ENCODE measurements around the gene AMH. TPM values are rescaled to one million over a fixed set of nuclear protein-coding genes. Genes with fewer than 3 reads are reported as not detected.

Gene AMH
- total and polyA plus RNA-seq, 5 donors from 2014 or later = 3.5 TPM; not detected in 4

GRCh38 chr19:2288338-2288817 lies 39.3 kb downstream of the AMH start:
- no peaks in the 10 kb centered on the region for H3K27me3 ChIP-seq (ENCODE audit: control insufficient read depth, insufficient read depth, low read length)
- H3K9me3 ChIP-seq (ENCODE audit: control insufficient read depth in 2 of 2, low read length in 2 of 2) = no peaks in the 10 kb centered on the region
- H3K27me3 Mint-ChIP-seq = no peaks in the 10 kb centered on the region
- no peak overlapping the region for H3K4me3 ChIP-seq (ENCODE audit: low read depth, low read length)
- peaks cover 5% of the 10 kb centered on the region for H3K36me3 Mint-ChIP-seq
- peak overlapping the region; percentile 93 to 98 (median 97) for H3K27ac Mint-ChIP-seq
- H3K36me3 ChIP-seq (ENCODE audit: control insufficient read depth, insufficient read depth, low read length) = no peaks in the 10 kb centered on the region
- H3K9me3 Mint-ChIP-seq = peaks cover 0 to 1% (median 0%) of the 10 kb centered on the region in 7 donors
- no peak for DNase-seq
- H3K27ac ChIP-seq (ENCODE audit: insufficient read depth, low read length, poor library complexity, severe bottlenecking) = no peak overlapping the region
- peaks cover 30% of the 10 kb centered on the region for H3K4me1 ChIP-seq (ENCODE audit: control insufficient read depth, insufficient read depth, low read length, poor library complexity, severe bottlenecking)
- peaks cover 6 to 34% (median 19%) of the 10 kb centered on the region in 4 donors for H3K4me1 Mint-ChIP-seq
- H3K4me3 Mint-ChIP-seq = peak overlapping the region in 3 of 4 donors; percentile 83 to 94 (median 89)
- ATAC-seq (ENCODE audit: low read depth in 2 of 2) = no peak

GRCh38 chr19:2288818-2289713 lies 39.9 kb downstream of the AMH start:
- Histone ChIP-seq H3K9me3 (ENCODE audit: control insufficient read depth in 2 of 2, low read length in 2 of 2) (no peaks in the 10 kb centered on the region), H3K36me3 (ENCODE audit: control insufficient read depth, insufficient read depth, low read length) (no peaks in the 10 kb centered on the region), H3K27me3 (ENCODE audit: control insufficient read depth, insufficient read depth, low read length) (no peaks in the 10 kb centered on the region), H3K4me1 (ENCODE audit: control insufficient read depth, insufficient read depth, low read length, poor library complexity, severe bottlenecking) (peaks cover 30% of the 10 kb centered on the region), H3K27ac (ENCODE audit: insufficient read depth, low read length, poor library complexity, severe bottlenecking) (peak overlapping the region; percentile 63), H3K4me3 (ENCODE audit: low read depth, low read length) (peak overlapping the region; percentile 37)
- peaks cover 0 to 1% (median 0%) of the 10 kb centered on the region in 7 donors for H3K9me3 Mint-ChIP-seq
- no peak for DNase-seq
- H3K27me3 Mint-ChIP-seq = no peaks in the 10 kb centered on the region
- peak overlapping the region; percentile 89 to 99 (median 92) for H3K4me3 Mint-ChIP-seq
- H3K36me3 Mint-ChIP-seq = peaks cover 9% of the 10 kb centered on the region
- ATAC-seq (ENCODE audit: low read depth in 2 of 2) = peak; percentile 3 to 8
- H3K4me1 Mint-ChIP-seq = peaks cover 6 to 40% (median 21%) of the 10 kb centered on the region in 4 donors
- H3K27ac Mint-ChIP-seq = peak overlapping the region; percentile 93 to 98 (median 98)

- ATAC-seq (ENCODE audit: low read depth in 2 of 2) (peak; percentile 66 to 81), DNase-seq (peak; percentile 34 to 92 (median 69))
- Histone ChIP-seq H3K36me3 (ENCODE audit: control insufficient read depth, insufficient read depth, low read length) (no peaks in the 10 kb centered on the region), H3K27me3 (ENCODE audit: control insufficient read depth, insufficient read depth, low read length) (no peaks in the 10 kb centered on the region), H3K9me3 (ENCODE audit: control insufficient read depth in 2 of 2, low read length in 2 of 2) (no peaks in the 10 kb centered on the region), H3K27ac (ENCODE audit: insufficient read depth, low read length, poor library complexity, severe bottlenecking) (peak overlapping the region; percentile 63), H3K4me3 (ENCODE audit: low read depth, low read length) (peak overlapping the region; percentile 37), H3K4me1 (ENCODE audit: control insufficient read depth, insufficient read depth, low read length, poor library complexity, severe bottlenecking) (peaks cover 30% of the 10 kb centered on the region)
- Mint-ChIP-seq H3K9me3 (peaks cover 0 to 1% (median 0%) of the 10 kb centered on the region in 7 donors), H3K4me3 (peak overlapping the region; percentile 89 to 99 (median 92)), H3K27ac (peak overlapping the region; percentile 93 to 98 (median 98)), H3K4me1 (peaks cover 6 to 41% (median 21%) of the 10 kb centered on the region in 4 donors), H3K36me3 (peaks cover 9% of the 10 kb centered on the region), H3K27me3 (no peaks in the 10 kb centered on the region)
These were observed 40.8 kb downstream of the AMH start for GRCh38 chr19:2289714-2290435.

GRCh38 chr19:2290441-2291184 lies 41.5 kb downstream of the AMH start:
- peaks cover 30% of the 10 kb centered on the region for H3K4me1 ChIP-seq (ENCODE audit: control insufficient read depth, insufficient read depth, low read length, poor library complexity, severe bottlenecking)
- H3K27me3 Mint-ChIP-seq = no peaks in the 10 kb centered on the region
- peak; percentile 15 to 23 for ATAC-seq (ENCODE audit: low read depth in 2 of 2)
- DNase-seq = peak in 2 of 3 donors; percentile 36 to 61
- peaks cover 6 to 43% (median 26%) of the 10 kb centered on the region in 4 donors for H3K4me1 Mint-ChIP-seq
- H3K27ac ChIP-seq (ENCODE audit: insufficient read depth, low read length, poor library complexity, severe bottlenecking) = peak overlapping the region; percentile 63
- peaks cover 12% of the 10 kb centered on the region for H3K36me3 Mint-ChIP-seq
- no peaks in the 10 kb centered on the region for H3K27me3 ChIP-seq (ENCODE audit: control insufficient read depth, insufficient read depth, low read length)
- H3K4me3 ChIP-seq (ENCODE audit: low read depth, low read length) = peak overlapping the region; percentile 37
- H3K9me3 ChIP-seq (ENCODE audit: control insufficient read depth in 2 of 2, low read length in 2 of 2) = no peaks in the 10 kb centered on the region
- H3K4me3 Mint-ChIP-seq = peak overlapping the region; percentile 83 to 94 (median 87)
- H3K9me3 Mint-ChIP-seq = peaks cover 0 to 1% (median 0%) of the 10 kb centered on the region in 7 donors
- H3K27ac Mint-ChIP-seq = peak overlapping the region in 2 of 3 donors; percentile 43 to 55
- no peaks in the 10 kb centered on the region for H3K36me3 ChIP-seq (ENCODE audit: control insufficient read depth, insufficient read depth, low read length)

- H3K27me3 Mint-ChIP-seq = no peaks in the 10 kb centered on the region
- ATAC-seq (ENCODE audit: low read depth in 2 of 2) (no peak), DNase-seq (no peak)
- H3K4me3 Mint-ChIP-seq = peak overlapping the region in 3 of 4 donors; percentile 83 to 94 (median 88)
- Histone ChIP-seq H3K36me3 (ENCODE audit: control insufficient read depth, insufficient read depth, low read length) (no peaks in the 10 kb centered on the region), H3K4me3 (ENCODE audit: low read depth, low read length) (peak overlapping the region; percentile 37), H3K4me1 (ENCODE audit: control insufficient read depth, insufficient read depth, low read length, poor library complexity, severe bottlenecking) (peaks cover 30% of the 10 kb centered on the region), H3K27me3 (ENCODE audit: control insufficient read depth, insufficient read depth, low read length) (no peaks in the 10 kb centered on the region), H3K9me3 (ENCODE audit: control insufficient read depth in 2 of 2, low read length in 2 of 2) (no peaks in the 10 kb centered on the region), H3K27ac (ENCODE audit: insufficient read depth, low read length, poor library complexity, severe bottlenecking) (peak overlapping the region; percentile 23)
- peaks cover 6 to 43% (median 27%) of the 10 kb centered on the region in 4 donors for H3K4me1 Mint-ChIP-seq
- H3K36me3 Mint-ChIP-seq = peaks cover 12% of the 10 kb centered on the region
- peaks cover 0 to 1% (median 0%) of the 10 kb centered on the region in 7 donors for H3K9me3 Mint-ChIP-seq
- H3K27ac Mint-ChIP-seq = no peak overlapping the region
These were observed 42.1 kb downstream of the AMH start for GRCh38 chr19:2291185-2291751.

- Histone ChIP-seq H3K4me1 (ENCODE audit: control insufficient read depth, insufficient read depth, low read length, poor library complexity, severe bottlenecking) (peaks cover 17% of the 10 kb centered on the region), H3K9me3 (ENCODE audit: control insufficient read depth in 2 of 2, low read length in 2 of 2) (no peaks in the 10 kb centered on the region), H3K27ac (ENCODE audit: insufficient read depth, low read length, poor library complexity, severe bottlenecking) (no peak overlapping the region), H3K4me3 (ENCODE audit: low read depth, low read length) (no peak overlapping the region), H3K27me3 (ENCODE audit: control insufficient read depth, insufficient read depth, low read length) (no peaks in the 10 kb centered on the region), H3K36me3 (ENCODE audit: control insufficient read depth, insufficient read depth, low read length) (no peaks in the 10 kb centered on the region)
- no peaks in the 10 kb centered on the region for H3K27me3 Mint-ChIP-seq
- no peaks in the 10 kb centered on the region for H3K9me3 Mint-ChIP-seq
- H3K4me3 Mint-ChIP-seq = peak overlapping the region in 2 of 4 donors; percentile 47 to 54
- H3K27ac Mint-ChIP-seq = peak overlapping the region in 1 of 3 donors; percentile 48
- ATAC-seq (ENCODE audit: low read depth in 2 of 2) = no peak
- no peak for DNase-seq
- peaks cover 12% of the 10 kb centered on the region for H3K36me3 Mint-ChIP-seq
- H3K4me1 Mint-ChIP-seq = peaks cover 0 to 27% (median 12%) of the 10 kb centered on the region in 4 donors
These were observed 45.7 kb downstream of the AMH start for GRCh38 chr19:2294687-2295335.
